A204.1 (cell line): ENCODE data around the gene SCYL2.
"Not testable (repeated sequence)": the region's sequence is repeated elsewhere in the genome, so short reads cannot be mapped to it uniquely, and the experiment has no call there.

ENCODE experiments used
- FAIRE-seq: peaks from 2 replicates; lab custom pipeline; 2012; peaks lifted over from hg19 to GRCh38; lab: Jason Lieb, UNC

The SCYL2 gene

GRCh38 chr12:100265107-100265506, 1.9 kb upstream of the SCYL2 start:
- FAIRE-seq, result not testable (repeated sequence)

- FAIRE-seq, result no peak
Observed at GRCh38 chr12:100265732-100266584, 1.0 kb upstream of the SCYL2 start.

- no peak for FAIRE-seq
Observed at GRCh38 chr12:100266585-100266834, 467 bp upstream of the SCYL2 start.

GRCh38 chr12:100267603-100268281, 765 bp downstream of the SCYL2 start:
- no peak for FAIRE-seq

GRCh38 chr12:100268835-100269564, 2.0 kb downstream of the SCYL2 start:
- no peak for FAIRE-seq

- FAIRE-seq, result no peak
Observed at GRCh38 chr12:100273782-100274181, 6.8 kb downstream of the SCYL2 start.

- no peak for FAIRE-seq
Observed at GRCh38 chr12:100274291-100274690, 7.3 kb downstream of the SCYL2 start.

GRCh38 chr12:100279159-100279558, 12.2 kb downstream of the SCYL2 start:
- FAIRE-seq, result no peak

- FAIRE-seq, result no peak
Observed at GRCh38 chr12:100279607-100280244, 12.7 kb downstream of the SCYL2 start.

GRCh38 chr12:100284556-100284955, 17.6 kb downstream of the SCYL2 start:
- not testable (repeated sequence) for FAIRE-seq

GRCh38 chr12:100289038-100289437, 22.1 kb downstream of the SCYL2 start:
- no peak for FAIRE-seq

- no peak for FAIRE-seq
Observed at GRCh38 chr12:100290016-100290415, 23.0 kb downstream of the SCYL2 start.

GRCh38 chr12:100293017-100293416, 26.0 kb downstream of the SCYL2 start:
- FAIRE-seq, result no peak

GRCh38 chr12:100294366-100294765, 27.4 kb downstream of the SCYL2 start:
- FAIRE-seq, result not testable (repeated sequence)

- no peak for FAIRE-seq
Observed at GRCh38 chr12:100295764-100296555, 29.0 kb downstream of the SCYL2 start.

GRCh38 chr12:100302081-100302480, 35.1 kb downstream of the SCYL2 start:
- no peak for FAIRE-seq

- FAIRE-seq, result no peak
Observed at GRCh38 chr12:100303831-100304230, 36.9 kb downstream of the SCYL2 start.

GRCh38 chr12:100304334-100304733, 37.4 kb downstream of the SCYL2 start:
- not testable (repeated sequence) for FAIRE-seq

GRCh38 chr12:100308138-100308537, 41.2 kb downstream of the SCYL2 start:
- not testable (repeated sequence) for FAIRE-seq

GRCh38 chr12:100311317-100311716, 44.3 kb downstream of the SCYL2 start:
- no peak for FAIRE-seq

GRCh38 chr12:100317371-100317770, 50.4 kb downstream of the SCYL2 start:
- no peak for FAIRE-seq

- no peak for FAIRE-seq
Observed at GRCh38 chr12:100324498-100324897, 57.5 kb downstream of the SCYL2 start.
